Activated CD4-positive, CD25-positive, alpha-beta regulatory T cell (primary cell): Measurements from ENCODE around the gene MEG3.
"Not testable (repeated sequence)": the region's sequence is repeated elsewhere in the genome, so short reads cannot be mapped to it uniquely, and the experiment has no call there.

ENCODE experiments used
- DNase-seq, 4 experiments: peaks; one replicate each; lab custom pipeline; 2025; lab: John Stamatoyannopoulos, UW

The MEG3 gene

DNA sequence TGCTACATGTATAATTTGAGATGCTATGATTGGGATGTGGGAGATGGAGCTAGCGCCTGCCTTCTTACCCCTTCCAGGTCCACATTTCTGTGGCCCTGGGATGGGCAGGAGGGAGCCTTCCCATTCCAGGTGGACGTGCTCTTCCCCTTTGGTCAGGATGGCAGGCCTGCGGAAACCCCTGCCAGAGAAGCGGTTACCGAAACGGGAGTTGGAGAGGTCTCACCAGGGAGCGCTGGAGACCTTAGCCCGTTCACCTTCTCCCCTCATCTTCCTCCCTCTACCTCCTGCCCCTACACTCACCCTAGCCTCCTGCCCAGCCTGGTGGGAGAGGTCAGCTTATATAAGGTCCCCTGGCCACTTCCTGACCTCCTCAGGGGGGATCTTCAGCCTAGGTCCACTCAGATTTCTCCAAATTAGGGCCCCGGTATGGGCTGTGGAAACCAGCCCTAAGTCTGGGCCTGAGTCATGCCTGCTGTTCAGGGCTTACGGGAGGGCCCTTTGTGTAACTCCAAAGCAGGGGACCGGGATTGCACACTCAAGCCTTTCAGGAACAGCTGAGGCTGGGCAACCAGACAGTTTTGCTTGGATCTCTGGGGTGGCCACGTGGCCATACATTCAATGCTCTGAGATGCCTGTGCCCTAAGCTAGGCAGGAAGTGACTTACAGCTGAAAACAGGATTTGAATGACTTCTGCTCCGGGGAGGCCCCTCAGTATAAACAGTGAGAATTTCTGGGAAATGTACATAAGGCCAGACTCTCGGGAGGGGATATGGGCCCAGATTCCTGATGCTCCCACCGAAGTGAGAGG is 10.2 kb upstream of the MEG3 start:
- no peak for DNase-seq

DNA sequence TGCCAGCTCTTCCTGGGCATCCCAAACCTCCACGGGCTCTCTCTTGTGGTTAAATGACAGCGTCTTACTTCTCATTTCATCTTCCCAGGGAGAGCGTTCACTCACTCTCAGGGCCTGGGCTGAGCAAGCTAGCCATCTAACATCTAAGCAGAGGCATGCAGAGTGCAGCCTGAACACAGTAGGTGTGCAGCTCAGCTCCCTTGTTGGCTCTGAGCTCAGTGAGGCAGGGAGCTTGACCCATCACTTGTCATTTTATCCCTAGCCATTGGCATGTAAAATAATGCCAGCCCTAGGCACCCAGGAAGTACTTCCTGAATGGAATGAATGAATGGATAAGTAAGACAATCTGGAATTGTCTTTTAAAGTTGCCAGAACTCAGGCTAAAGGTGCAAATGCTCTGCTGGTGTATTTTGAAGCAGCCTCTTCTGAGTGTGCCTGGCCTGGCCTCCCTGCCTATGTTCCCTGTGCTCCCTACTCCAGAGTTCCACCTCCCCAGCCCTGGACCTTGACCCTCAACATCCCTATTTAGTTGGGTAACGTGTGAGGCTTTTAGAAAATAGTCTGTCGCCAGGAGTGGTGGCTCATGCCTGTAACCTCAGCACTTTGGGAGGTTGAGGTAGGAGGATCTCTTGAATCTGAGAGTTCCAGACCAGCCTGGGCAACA is 9.5 kb upstream of the MEG3 start:
- no peak for DNase-seq

DNA sequence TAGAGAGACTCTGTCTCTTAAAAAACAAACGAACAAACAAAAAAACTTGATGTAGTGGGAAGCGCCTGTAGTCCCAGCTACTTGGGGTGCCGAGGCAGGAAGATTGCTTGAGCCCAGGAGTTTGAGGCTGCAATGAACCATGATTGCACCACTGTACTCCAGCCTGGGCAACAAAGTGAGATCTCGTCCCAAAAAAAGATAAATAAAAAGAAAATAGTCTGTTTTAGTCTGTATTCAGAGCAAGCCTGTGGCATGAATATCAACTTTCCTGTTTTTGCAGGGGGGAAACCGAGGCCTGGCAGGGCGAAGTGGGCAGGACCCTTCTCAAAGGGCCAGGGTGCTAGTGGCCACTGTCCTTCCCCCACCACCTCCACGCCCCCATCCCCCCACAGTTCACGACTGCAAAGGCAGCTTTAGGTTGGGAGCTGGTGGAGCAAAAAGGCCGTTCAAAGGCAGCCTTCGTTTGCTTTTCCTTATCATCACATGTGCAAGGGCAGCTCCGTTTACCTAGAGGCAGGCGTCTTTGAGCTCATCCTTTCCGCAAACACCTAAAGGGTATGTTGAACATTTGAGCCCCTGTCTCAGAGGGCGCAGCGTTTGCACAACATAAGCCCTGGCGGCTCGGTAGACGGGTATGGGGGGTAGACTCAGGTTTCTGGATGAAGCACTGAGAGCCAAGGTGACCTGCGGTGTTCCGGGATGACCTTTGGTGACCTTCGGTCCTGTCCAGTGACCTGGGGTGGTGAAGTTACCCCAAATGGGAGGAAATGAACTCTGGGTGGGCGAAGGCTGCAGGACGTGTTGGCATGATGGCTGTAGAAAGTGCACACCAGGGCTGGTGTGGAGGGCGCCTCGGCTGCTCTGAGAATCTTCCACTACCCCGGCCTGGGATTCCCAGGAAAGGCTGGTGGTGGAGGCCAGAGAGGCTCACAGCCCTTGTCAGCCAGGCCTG is 8.7 kb upstream of the MEG3 start:
- DNase-seq, result no peak

DNA sequence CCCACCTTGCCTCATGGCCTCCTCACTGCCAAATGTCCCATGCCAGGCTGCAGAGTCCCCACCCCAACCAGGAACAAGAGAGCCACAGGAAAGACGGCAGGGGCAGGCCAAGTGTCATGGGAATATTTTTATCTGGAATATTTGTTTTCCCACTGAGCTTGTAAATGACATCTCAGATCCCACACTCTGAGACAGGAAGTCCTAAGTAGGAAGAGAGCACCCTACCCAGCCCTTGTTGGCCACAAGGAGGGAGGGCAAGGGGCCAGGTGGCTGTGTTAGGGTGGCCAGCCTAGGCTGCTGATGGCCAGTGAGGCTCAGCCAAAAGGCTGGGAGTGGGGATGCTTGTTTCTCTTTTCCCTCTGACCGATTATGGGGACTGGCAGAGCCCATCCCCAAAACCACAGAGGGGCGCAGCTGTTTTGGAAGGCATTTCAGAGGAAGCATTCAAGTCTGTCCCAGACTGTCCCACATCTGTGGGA is 7.7 kb upstream of the MEG3 start:
- DNase-seq, result no peak

DNA sequence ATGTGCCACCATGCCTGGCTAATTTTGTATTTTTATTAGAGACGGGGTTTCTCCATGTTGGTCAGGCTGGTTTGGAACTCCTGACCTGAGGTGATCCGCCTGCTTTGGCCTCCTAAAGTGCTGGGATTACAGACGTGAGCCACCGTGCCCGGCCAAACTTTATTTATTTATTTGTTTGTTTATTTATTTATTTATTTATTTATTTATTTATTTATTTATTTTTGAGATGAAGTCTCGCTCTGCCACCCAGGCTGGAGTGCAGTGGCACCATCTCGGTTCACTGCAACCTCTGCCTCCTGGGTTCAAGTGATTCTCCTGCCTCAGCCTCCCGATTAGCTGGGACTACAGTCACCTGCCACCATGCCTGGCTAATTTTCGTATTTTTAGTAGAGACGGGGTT is 7.0 kb upstream of the MEG3 start:
- DNase-seq, result not testable (repeated sequence)

DNA sequence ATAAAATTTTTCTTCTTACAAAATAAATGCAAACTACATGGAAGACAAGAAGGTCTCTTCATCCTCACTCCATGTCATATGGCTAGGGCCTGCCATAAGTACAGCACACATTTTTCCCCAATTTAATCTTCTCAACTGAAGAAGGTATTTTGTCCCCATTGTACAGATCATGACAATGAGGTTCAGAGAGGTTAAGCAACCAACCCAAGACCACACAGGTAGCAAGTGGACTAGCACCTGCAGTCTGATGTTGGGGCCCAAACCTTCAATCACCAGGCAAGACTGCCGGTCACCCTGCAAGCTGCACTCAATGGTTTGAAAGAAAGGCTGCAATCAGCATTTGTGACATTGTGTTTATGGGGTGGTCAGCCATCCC is 6.5 kb upstream of the MEG3 start:
- DNase-seq, result no peak

DNA sequence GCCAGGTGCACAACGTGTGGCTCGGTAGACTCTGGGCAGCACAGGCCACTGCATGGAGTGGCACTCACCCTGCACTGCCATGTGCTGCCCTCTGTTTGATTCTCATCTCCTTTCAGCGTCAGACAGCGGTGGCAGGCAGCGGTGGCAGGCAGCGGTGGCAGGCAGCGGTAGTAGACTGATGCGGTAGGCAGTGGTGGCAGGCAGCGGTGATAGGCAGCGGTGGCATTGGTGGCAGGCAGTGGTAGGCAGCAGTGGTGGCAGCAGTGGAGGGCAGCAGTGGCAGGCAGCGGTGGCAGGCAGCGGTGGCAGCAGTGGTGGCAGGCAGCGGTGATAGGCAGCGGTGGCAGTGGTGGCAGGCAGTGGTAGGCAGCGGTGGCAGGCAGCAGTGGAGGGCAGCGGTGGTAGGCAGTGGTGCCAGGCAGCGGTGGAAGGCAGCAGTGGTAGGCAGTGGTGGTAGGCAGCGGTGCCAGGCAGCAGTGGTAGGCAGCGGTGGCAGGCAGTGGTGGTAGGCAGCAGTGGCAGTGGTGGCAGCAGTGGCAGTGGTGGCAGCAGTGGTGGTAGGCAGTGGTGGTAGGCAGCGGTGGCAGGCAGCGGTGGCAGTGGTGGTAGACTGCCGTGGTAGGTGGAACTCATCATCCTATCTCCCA is 6.0 kb upstream of the MEG3 start:
- no peak for DNase-seq

DNA sequence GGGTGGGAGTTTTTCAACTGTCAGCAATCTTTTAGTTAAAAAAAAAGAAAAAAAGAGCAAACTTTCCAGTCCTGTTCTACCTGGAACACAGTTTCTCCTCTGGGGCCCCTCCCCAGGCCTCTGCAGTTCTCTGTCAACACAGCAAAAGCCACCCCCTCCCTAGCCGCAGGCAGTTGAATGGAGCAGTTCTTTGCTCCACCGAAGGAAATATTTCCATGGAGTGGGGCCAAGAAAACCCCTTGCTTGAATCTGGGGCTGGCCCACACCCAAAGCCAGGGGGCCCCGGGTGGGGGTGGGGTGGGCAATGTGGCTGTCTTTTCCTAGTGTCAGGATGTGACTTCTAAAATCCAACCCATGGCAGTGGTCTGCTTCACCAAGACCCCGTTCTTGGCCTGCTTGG is 5.0 kb upstream of the MEG3 start:
- DNase-seq, result no peak

DNA sequence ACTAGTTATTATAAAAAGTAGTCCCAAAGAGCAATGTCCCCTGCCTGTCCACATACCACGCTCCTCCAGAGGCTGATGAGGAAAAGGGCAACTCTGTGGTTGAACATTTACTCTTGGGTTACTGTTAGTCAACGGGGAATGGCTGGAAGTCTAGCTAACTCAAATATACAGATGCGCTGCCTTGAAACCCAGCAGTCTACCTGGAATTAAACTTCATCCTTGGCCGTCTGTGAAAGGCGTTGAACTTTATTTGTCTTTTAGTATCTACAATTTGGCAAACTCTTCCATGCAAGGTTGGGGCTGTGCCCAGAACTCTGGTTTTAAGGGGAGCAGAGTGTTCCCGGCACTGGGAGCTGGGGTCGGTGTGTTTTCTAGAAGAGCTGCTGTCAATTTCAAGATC is 3.9 kb upstream of the MEG3 start:
- no peak for DNase-seq

DNA sequence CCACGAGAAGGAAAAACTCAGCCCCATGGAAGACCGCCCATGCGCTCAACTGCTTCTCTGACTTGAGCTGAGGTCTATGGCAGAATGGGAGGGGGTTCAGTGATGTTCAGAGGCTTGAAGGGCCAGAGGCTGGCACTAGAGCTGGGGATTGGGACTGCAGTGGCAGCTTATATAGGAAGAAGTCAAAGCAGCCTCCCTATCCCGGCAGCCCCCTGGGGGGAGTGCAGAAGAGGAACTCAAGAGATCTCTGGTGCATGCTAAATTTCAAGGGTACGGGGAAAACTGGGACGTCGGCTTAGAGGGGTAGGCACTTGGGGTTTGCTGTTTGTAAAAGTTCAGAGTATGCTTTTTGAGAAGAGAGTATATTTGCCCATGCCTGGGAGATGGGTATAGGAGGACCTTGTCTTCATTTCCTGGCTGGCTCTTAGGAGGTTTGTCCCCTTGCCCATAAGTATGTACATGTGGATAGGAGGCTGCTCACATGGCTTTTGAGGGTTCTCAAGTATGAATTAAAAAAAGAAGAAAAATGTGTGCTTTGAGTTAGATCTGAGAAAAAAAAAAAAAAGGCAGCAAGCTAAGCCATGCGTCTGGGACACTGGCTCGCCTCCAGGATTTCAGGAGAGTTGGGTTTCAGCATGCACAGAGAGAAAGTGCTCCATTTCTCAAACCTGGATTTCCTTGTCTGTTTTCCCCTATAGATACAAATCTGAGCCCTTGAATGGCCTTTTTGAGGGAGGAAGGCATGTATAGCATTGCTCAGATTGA is 3.2 kb upstream of the MEG3 start:
- DNase-seq, result no peak

DNA sequence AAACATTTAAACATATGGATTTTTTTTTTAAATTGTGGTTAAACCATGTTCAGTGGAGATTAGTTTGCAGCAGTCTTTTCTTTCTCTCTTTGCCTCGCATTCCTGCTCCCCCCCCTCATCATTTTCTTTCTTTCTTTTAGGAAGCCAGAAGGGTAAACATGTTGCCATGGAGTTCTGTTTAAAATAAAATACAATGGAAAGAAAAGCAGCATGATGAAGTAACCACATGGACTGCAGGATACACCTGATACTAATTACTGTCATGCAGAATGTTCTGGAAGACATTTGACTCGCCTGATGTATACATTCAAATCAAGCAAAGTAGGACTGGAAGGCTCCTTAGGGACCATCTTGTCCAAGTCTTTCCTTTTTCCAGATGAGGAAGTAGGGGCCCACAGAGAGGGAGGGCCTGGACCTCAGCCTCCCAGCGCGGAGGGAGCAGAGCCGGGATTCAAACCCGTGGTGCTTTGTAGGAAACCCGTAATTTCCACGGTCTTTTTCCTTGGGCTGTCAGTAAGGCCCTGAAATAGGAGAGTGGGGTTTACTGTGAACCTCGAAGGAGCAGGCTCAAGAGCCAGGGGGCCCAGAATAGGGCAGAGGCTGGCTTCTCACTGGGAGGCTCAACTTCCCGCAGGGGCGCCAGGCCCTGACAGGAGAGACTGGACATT is 2.4 kb upstream of the MEG3 start:
- DNase-seq, result no peak

DNA sequence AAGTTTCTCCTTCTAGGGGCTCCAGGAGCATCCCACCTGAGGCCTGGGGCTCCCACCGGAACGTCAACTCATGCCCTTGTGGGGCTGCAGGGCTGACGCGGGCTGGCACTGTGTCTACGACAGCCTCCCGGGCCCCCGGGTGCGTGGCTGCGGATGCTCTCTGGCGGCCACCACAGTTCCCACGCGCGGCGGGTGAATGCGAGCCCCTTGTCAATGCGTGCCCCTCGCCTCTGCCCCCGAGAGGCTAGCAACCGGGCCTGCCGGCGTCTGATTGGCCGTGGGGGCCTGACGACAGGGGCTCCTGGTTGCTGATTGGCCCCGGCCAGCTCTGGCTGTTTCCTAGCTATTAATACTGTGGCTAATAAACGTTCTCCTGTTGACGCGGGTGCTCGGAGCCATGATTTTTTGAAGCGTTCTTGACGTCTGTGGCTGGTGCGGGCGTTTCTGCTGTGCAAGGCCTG is 1.8 kb upstream of the MEG3 start:
- no peak for DNase-seq

DNA sequence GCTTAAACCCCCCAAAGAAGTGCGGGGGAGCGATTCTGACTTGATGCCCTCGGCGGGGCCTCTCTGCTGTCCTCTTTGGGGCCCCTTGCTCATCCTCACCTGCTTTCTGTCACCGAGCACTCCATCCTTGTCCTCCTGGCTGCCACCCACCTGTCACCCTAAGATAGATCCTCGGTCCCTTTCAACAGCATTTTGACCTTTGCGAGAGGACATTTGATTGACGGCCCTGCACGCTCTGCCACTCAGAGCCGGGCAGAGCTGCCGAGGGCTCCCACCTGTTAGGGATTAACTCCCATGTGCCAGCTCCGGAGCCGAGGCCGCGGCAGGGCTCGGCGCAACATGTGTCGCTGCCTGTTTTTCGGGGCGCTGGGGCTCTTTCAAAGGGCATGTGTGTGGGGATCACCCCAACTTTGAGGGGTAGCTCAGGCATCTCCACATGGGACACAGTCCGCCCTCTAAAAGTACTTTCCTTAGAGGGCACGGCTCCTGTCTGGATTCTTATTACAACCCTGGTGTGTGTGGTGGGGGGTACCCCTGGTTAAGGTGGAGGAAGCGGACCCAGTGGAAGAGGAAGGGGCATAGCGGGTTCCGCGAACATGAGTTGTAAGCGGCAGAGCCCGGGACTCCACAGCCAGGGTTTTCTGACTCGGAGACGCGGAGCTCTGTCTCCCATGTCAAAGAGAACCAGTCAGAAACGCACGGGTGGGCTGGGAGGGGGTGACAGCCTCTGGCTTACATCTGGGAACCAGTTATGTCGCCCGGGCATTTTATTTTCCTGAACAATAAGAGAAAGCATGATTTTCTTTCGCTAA is 811 bp upstream of the MEG3 start:
- DNase-seq, result no peak

DNA sequence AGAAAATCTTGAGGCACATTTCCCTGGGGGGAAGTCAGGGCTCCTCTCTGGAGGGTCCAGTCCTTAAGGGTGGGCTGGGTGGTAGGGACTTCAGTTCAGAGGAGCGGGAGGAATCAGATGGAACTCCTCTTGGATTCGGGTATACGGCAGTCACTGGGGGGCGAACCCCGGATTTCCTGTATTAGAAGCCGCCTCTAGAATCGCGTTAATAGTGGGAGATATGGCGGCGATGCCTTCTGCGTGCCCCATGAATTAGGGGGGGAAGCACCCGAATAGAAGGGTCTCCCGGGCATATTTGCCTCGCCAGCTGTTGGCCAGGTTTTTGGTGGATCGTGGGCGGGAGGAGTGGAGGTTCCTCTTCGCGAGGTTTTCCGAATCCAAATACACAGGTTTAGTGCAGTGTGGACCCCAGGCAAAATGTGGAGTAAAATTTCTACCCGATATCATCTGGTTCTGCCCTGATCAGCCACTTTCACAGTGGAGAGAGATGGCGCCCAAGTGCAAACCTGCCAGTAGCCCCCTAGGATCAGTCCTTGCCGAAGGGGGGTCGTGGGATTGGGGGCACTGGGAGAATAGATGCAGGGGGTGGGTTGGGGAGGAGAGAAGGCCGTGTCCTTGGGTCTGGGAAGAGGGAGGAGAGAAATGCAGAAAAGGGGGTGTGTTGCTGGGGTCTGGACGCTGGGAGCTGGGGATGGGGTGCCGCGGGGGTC is 628 bp downstream of the MEG3 start:
- DNase-seq, result no peak

DNA sequence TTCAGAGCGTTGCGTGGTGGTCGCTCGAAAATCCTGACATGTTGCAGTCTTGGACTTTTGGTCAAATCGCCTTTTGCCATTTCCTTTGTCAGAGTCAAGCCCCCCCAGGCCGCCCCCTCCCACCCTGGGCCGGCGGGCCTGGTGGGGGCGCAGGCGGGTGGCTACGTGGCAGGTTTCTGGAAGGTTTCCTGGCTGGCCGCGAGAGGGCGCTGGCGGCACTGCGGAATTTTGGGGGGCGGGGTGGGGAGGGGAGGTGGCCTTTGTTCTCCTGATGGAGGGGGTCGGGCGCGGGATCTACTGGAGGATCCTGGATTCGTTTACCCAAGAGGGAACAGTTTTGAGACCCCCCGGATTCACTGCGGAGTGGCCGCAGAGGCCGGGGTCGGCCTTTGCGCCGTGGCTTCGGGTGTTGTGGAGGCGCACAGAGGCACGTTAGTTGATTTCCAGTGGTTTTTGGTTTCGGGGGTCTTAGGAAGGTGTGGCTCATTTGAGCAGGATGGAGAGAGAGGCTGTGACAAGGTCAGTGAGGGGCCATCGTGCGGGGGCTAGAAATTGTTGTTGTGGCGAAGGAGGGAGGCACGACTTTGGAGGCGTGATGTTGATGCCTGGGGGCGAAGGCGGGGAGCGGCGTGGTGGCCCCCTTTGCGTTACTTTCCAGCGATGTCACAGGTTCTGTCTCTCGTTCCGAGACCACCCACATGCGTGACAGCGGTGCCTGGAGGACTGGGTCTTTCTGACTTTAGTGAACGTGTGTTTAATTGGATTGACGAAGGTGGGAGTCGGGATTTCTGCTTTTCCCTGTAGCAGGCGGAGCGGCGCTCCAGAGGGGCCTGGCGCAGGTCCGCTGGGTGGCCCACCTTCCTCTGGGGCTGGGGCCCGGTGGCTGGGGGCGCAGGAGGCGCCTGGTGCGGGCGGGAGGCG is 1.4 kb downstream of the MEG3 start:
- DNase-seq, result no peak

DNA sequence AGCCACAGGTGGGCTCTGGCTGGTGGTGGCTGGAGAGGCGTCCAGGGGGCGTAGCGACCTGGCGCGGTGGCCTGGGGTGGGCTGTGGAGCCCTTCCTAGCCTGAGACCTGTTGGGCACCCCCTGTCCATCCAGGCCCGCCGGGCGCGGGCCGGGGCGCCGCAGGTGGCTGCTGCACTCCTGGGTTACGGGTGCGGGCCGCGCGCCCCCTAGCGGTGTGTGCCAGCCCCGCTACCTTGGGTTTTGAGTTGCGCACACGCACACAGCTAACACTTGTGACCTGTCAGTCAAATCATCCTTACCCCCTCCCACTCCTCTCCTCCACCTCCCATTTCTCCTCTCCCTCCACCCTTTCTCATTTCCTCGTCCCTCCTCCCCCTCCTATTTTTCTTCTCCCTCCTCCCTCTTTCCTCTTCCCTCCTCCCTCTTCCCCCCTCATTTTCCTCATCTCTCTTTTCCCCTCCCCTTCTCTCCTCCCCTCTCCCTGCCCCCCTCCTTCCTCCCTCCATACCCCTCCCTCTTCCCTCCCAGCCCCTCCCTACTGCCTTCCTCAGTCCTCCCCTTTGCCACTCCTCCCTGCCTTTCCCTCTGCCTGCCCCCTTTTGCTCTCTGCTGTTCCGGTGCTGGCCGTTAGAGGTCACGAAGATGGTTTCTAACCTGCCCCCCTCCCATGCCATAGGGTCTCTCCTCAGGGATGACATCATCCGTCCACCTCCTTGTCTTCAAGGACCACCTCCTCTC is 2.3 kb downstream of the MEG3 start:
- DNase-seq, result no peak

DNA sequence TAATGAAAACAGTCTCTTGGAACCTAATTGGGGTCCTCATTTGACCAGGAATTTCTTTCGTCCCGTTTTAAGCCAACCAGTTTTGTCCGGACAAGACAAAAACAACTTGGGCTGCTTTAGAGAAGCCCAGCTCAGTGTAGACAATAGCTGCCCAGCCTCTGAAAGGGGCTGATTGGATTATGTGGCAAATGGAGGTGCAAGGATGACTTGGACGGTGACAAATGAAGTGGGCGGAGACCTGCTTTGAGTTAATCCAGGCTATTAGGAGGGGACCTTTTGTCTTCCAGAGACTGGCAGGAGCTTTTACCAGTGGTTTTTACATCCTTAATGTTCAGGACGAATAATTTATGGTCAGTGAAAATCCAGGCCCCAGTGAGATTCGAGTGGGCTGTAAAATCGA is 4.8 kb downstream of the MEG3 start:
- DNase-seq, result no peak
